PFSK-1 (cell line): ENCODE results near the gene PHPT1.

Source experiments
- FOXP2 ChIP-seq: optimal IDR thresholded peaks from 2 replicates; pipeline ENCODE3; 2011; ENCODE audit warnings: borderline replicate concordance, control low read depth, inconsistent platforms; ENCODE audit not compliant: insufficient read depth; ENCODE audit errors: extremely low read length, extremely low read depth
- POLR2AphosphoS5 ChIP-seq: IDR thresholded peaks from 2 replicates; pipeline ENCODE4 v1.6.1; 2012; ENCODE audit warnings: low read depth, mild to moderate bottlenecking, control low read depth, low read length, moderate library complexity
- REST ChIP-seq, 2 experiments: IDR thresholded peaks; 2 replicates each; pipeline versions ENCODE4 v1.6.1 to v1.8.0; 2011 to 2012; ENCODE audit warnings: low read depth in 2 of 2, low read length in 2 of 2, control low read depth in 1 of 2, inconsistent platforms in 1 of 2, mild to moderate bottlenecking in 1 of 2, moderate library complexity in 1 of 2; ENCODE audit not compliant: insufficient read depth in 1 of 2
- SIN3A ChIP-seq: IDR thresholded peaks from 2 replicates; pipeline ENCODE4 v1.6.1; 2012; ENCODE audit warnings: mild to moderate bottlenecking, low read length, moderate library complexity, borderline replicate concordance; ENCODE audit not compliant: insufficient read depth
- TAF1 ChIP-seq: IDR thresholded peaks from 2 replicates; pipeline ENCODE4 v1.6.1; 2012; ENCODE audit warnings: low read length, control low read depth, borderline replicate concordance; ENCODE audit not compliant: insufficient read depth

The PHPT1 gene

GRCh38 chr9:136846376-136847087 is 2.7 kb upstream of the PHPT1 start:
- TF ChIP-seq TAF1 (no peak), REST (IDR thresholded peaks at IDR 0.05; ENCODE audit: insufficient read depth in 1 of 2, low read depth in 2 of 2, low read length in 2 of 2) (no peak)

- TF ChIP-seq REST (IDR thresholded peaks at IDR 0.05; ENCODE audit: insufficient read depth in 1 of 2, low read depth in 2 of 2, low read length in 2 of 2) = no peak
- TF ChIP-seq TAF1 = no peak
- TF ChIP-seq POLR2AphosphoS5 = no peak
- no peak for TF ChIP-seq FOXP2
- no peak for TF ChIP-seq SIN3A
Observed at GRCh38 chr9:136847088-136847825, 2.0 kb upstream of the PHPT1 start.

- TF ChIP-seq REST (IDR thresholded peaks at IDR 0.05; ENCODE audit: insufficient read depth in 1 of 2, low read depth in 2 of 2, low read length in 2 of 2) (no peak), POLR2AphosphoS5 (peak; percentile 61; the same call in 1 of the 2 replicates)
Observed at GRCh38 chr9:136847826-136848392, 1.3 kb upstream of the PHPT1 start.

- TF ChIP-seq SIN3A = no peak
Observed at GRCh38 chr9:136848393-136849037, 694 bp upstream of the PHPT1 start.

- no peak for TF ChIP-seq TAF1
- TF ChIP-seq FOXP2 = no peak
- no peak for TF ChIP-seq REST (IDR thresholded peaks at IDR 0.05; ENCODE audit: insufficient read depth in 1 of 2, low read depth in 2 of 2, low read length in 2 of 2)
- no peak for TF ChIP-seq POLR2AphosphoS5
- TF ChIP-seq SIN3A = no peak
Observed at GRCh38 chr9:136849960-136850865, 1.0 kb downstream of the PHPT1 start.
